Kidney capillary endothelial cell (primary cell): ENCODE data around the gene UBASH3A.
"Not testable (repeated sequence)": the region's sequence is repeated elsewhere in the genome, so short reads cannot be mapped to it uniquely, and the experiment has no call there.

Source experiments
- DNase-seq: peaks from one replicate; pipeline ENCODE4 v3.0.0-alpha.2; 2018; ENCODE audit warnings: low spot score

The UBASH3A gene

DNA sequence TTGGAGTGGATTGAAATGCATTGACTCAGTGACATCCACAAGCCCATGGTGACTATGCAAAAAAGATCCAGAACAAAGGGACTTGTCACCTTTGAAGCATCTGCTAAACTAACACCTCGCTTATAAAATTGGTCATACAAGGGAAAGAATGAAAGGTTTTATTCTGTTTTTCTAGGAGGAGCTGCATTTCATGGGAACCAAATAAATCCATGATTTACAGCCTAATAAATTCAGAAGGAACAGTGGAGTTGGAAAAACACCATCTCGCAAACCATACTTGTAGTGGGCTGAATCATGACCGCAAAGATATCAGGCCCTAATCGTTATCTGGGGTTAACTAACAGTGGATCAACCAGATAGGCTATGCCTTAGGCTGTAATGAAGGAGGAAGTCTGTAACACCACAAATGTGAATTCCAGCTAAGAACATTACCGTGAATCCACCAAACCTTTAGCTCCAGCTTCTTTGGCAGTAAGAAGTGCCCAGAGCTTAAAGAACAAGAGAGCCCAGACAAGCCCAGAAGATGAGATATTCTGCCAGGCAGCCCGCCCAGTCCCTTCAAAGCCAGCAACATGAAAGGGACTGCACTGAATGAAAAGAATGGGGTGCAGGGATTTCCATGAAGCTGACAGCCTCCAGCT, 64.9 kb downstream of the UBASH3A start:
- no peak for DNase-seq

GRCh38 chr21:42469272-42469671, 65.6 kb downstream of the UBASH3A start:
- no peak for DNase-seq

GRCh38 chr21:42469726-42470125, 66.0 kb downstream of the UBASH3A start:
- not testable (repeated sequence) for DNase-seq

DNA sequence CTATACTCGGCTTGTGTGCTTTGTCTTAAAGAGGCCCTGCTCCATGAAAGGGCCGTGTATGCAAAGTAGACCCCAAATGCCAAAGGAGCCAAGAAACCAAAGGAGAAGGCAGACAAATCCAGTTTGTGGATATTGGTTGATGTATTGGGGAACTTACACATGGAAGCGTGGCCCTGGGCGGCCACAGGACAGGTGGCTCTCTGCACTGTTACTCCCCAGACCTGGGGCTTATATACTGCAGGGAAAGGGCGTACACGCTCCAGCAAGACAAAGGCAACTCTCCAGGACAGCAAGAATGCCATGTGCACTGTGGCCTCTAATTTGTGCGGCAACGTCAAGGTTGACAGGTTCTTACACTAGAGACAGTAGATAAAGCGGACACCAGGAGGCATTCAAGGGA, 67.5 kb downstream of the UBASH3A start:
- DNase-seq = no peak

DNA sequence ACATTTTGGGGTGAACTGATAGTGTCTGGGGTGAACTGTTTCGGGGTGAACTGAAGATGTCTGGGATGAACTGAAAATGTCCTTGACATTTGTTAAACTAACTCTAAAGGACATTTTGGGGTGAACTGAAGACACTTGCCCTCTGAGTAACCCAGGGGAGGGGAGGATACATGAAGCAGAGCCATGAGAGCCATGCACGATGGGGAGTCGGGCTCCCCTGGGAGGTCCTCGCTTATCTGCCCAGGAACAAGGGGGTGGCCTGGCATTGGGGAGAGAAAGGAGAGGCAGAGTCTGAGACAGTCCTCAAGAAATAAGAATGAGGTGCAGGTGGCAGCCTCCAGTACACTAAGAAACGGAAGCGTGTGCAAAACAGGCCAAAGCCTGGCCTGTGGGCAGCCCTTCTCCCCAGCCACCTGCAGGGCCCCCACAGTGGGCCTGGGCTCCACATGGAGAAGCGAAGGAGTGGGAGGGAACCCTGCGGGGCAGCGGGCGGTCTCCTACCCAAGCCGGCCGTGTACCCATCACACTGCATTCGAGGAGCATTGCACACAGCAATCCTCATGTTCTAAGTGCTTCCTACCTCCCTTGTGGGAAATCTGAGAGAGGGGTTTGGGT, 68.1 kb downstream of the UBASH3A start:
- no peak for DNase-seq

- no peak for DNase-seq
Observed at GRCh38 chr21:42472521-42472920, 68.8 kb downstream of the UBASH3A start.

- DNase-seq = no peak
Observed at GRCh38 chr21:42473498-42474042, 69.9 kb downstream of the UBASH3A start.

- DNase-seq = peak; percentile 70
Observed at GRCh38 chr21:42474043-42474831, 70.5 kb downstream of the UBASH3A start.

- DNase-seq = no peak
Observed at GRCh38 chr21:42475036-42475435, 71.3 kb downstream of the UBASH3A start.

DNA sequence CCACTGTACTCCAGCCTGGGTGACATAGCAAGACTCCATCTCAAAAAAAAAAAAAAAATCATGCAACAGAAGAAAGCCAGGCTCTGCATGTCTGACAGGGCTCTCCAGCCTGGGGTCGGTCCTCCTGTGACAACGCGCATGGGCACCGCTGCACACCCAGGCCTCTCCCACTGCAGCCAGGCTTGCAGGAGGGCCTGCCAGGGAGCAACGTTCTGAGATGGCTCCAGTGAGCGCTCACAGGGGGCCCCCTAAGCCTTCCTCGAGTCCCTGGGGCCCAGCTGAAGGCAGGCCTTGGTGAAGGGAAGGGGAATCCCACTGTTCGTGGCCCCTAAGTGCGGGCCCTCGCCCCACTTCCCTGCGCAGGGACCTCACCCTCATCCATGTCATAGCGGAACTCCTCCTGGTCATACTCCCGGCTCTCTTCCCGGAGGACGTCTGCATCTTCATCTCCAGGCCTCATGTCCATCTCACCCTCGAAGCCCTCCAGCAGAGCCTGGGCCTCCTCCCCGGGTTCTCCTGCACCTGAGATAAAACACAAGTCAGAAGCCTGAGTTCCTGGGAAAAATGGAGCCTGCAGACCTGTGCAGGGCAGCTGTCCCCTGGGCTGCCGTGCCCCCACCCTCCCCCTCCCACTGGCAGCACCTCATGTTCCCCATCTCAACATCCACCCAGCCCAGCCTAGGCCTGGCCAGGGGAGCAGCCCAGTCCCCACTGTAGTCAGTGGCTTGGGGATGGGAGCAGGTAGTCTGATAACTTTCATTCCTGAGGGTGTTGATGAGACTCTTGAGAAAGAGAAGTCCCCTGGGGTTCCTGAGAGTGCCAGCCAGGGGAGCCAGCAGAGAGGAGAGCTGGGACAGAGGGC, 72.1 kb downstream of the UBASH3A start:
- DNase-seq = no peak

GRCh38 chr21:42476388-42477331, 73.0 kb downstream of the UBASH3A start:
- DNase-seq = no peak

GRCh38 chr21:42478504-42478903, 74.8 kb downstream of the UBASH3A start:
- DNase-seq = no peak

DNA sequence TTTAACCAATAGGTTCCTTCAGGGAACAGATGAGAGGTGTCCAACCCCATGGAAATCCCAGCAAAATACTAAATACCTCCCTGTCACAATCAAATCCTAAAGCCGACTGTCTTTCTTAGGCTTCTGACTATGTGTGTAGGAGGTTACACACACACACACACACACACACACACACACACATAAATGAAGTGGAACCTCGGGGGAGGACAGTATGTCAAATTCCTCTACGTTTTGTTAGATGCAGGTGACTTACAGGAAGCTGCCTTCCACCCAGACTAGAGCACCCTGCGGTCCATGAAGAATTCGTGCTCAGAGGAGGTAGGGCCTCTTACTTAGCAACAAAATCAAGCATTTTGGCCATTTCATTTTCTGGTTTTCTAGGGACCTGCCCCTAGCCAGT, 75.9 kb downstream of the UBASH3A start:
- no peak for DNase-seq

DNA sequence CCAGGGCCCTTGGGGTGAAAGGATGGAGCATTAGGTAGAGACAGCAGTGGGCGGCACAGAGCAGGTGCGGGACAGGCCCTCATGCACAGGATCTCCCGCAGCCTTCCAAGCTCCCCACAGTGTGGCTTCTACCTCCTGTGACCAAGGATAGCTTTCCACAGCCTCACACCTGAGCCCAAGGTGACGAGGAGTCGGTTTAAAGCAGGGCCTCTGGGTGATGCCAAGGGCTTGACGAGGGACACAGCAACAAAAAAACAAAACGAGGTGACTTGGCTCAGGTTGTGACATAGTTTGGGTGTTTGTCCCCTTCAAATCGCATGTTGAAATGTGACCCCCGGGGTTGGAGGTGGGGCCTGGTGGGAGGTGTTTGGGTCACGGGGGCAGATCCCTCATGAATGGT, 77.0 kb downstream of the UBASH3A start:
- DNase-seq = no peak

DNA sequence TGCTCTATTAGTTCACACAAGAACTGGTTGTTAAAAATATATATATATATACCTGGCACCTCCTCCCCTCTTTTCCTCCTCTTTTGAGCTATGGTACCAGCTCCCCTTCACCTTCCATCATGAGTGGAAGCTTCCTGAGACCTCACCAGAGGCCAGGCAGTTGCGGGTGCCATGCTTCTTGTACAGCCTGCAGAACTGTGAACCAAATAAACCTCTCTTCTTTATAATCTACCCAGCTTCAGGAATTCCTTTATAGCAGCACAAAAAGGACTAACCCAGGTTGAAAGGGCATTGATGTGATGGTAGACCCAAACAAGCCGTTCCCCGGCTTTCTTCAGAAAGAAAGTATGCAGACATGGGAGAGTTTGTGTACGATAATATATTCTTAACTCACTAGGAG, 77.5 kb downstream of the UBASH3A start:
- DNase-seq = no peak

GRCh38 chr21:42484966-42485365, 81.3 kb downstream of the UBASH3A start:
- DNase-seq = no peak

DNA sequence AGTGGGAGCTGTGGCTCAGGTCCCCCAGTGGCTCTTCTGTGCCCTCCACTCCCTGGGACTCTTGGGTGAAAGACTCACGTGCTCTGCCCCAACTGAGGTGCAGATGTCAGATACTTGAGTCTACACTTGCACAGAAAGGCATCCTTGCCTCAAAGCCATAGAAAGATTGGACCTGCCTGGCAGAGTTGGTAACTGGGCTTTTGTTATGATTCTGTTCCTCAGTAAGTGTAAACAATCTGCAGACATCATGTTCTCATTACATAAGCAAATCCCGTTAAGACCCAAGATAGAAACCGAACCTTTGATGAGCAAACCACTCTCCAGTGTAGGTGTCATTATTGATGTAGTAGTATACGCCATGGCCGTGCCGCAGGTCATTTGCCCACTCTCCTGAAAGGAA, 82.4 kb downstream of the UBASH3A start:
- no peak for DNase-seq

DNA sequence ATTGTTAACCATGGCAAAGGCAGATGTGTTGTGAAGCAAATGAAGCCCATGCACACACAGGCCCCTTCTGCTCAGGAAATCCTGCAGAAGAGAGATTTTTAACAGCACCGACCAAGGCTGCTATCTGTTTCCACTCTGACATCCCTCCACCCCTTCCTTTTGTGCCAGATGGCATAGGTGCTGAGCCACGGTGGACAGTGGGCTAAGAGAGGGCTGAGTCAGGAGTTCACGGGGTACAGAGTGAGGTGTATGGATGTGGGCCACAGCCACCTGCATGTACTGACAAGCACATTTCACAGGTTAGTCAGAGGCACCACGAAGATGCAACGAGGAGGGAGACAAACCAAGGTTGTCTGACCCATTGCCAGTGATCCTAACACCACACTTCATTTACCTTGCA, 82.8 kb downstream of the UBASH3A start:
- no peak for DNase-seq

GRCh38 chr21:42489006-42489563, 85.4 kb downstream of the UBASH3A start:
- no peak for DNase-seq

GRCh38 chr21:42489991-42490390, 86.3 kb downstream of the UBASH3A start:
- no peak for DNase-seq

- DNase-seq = no peak
Observed at GRCh38 chr21:42490720-42491119, 87.0 kb downstream of the UBASH3A start.
